HEK293 (cell line): Measurements from ENCODE around the gene ARHGEF37.

ENCODE experiments used
- CTCF ChIA-PET: fragments of 350-600 bp; formaldehyde crosslinking; extraction: SDS; loops from one replicate; lab custom pipeline; 2021; ENCODE audit warnings: antibody characterized with exemption; lab: Yijun Ruan, JAX
- POLR2A ChIA-PET: fragments of 300-600 bp; formaldehyde crosslinking; extraction: SDS; loops from one replicate; lab custom pipeline; 2020; ENCODE audit warnings: antibody characterized with exemption, inconsistent platforms; lab: Yijun Ruan, JAX
- H3K27ac ChIP-seq: fragments of 200-500 bp; sonication (Bioruptor generic); 2 replicates; pipeline ENCODE4 v1.5.1; 2014; ENCODE audit warnings: low read depth, low read length, control low read depth, inconsistent platforms; ENCODE audit errors: extremely low read depth
- H3K36me3 ChIP-seq, 2 experiments: fragments of 200-500 bp in 1 of 2; sonication (Bioruptor generic) in 1 of 2; 1 replicate in 1 of 2; 2 replicates in 1 of 2; pipeline ENCODE4 v1.5.1; 2014 to 2017; ENCODE audit warnings: inconsistent platforms in 2 of 2, low read length in 2 of 2; ENCODE audit not compliant: control insufficient read depth in 2 of 2, insufficient read depth in 1 of 2
- H3K4me1 ChIP-seq: fragments of 200-500 bp; sonication (Bioruptor generic); 2 replicates; pipeline ENCODE4 v1.5.1; 2014; ENCODE audit warnings: mild to moderate bottlenecking, low read length, inconsistent platforms; ENCODE audit not compliant: control insufficient read depth, insufficient read depth
- H3K4me3 ChIP-seq: 2 replicates; pipeline ENCODE4 v1.5.1; 2011; ENCODE audit warnings: low read depth, mild to moderate bottlenecking, control low read depth, low read length, moderate library complexity
- H3K9me3 ChIP-seq: fragments of 200-500 bp; sonication (Bioruptor generic); 2 replicates; pipeline ENCODE4 v1.5.1; 2014; ENCODE audit warnings: low read depth, low read length, inconsistent platforms; ENCODE audit not compliant: control insufficient read depth, insufficient read depth
- GLI4 ChIP-seq: fragments of 450-650 bp; formaldehyde crosslinking; IDR thresholded peaks from 2 replicates; pipeline ENCODE4 v1.5.1; 2016; ENCODE audit warnings: missing biosample characterization, missing genetic modification characterization
- MZF1 ChIP-seq: fragments of 450-650 bp; formaldehyde crosslinking; IDR thresholded peaks from 2 replicates; pipeline ENCODE4 v1.5.1; 2017; ENCODE audit warnings: missing biosample characterization, missing genetic modification characterization, borderline replicate concordance
- ZFP37 ChIP-seq: fragments of 450-650 bp; formaldehyde crosslinking; IDR thresholded peaks from 2 replicates; pipeline ENCODE4 v1.5.1; 2016; ENCODE audit warnings: missing biosample characterization, missing genetic modification characterization
- ZNF140 ChIP-seq: fragments of 450-650 bp; formaldehyde crosslinking; IDR thresholded peaks from 2 replicates; pipeline ENCODE4 v1.5.1; 2016; ENCODE audit warnings: missing biosample characterization, missing genetic modification characterization
- ZNF211 ChIP-seq: fragments of 450-650 bp; formaldehyde crosslinking; IDR thresholded peaks from 2 replicates; pipeline ENCODE4 v1.5.1; 2016; ENCODE audit warnings: low read depth, missing biosample characterization, missing genetic modification characterization
- ZNF324 ChIP-seq: fragments of 450-650 bp; formaldehyde crosslinking; IDR thresholded peaks from 2 replicates; pipeline ENCODE4 v1.5.1; 2016; ENCODE audit warnings: missing biosample characterization, missing genetic modification characterization
- ZNF366 ChIP-seq: fragments of 450-650 bp; formaldehyde crosslinking; conservative IDR thresholded peaks from 2 replicates; pipeline ENCODE4 v1.5.1; 2016; ENCODE audit warnings: missing biosample characterization, missing genetic modification characterization
- ZNF37A ChIP-seq: fragments of 450-650 bp; IDR thresholded peaks from 2 replicates; pipeline ENCODE4 v1.5.1; 2018; ENCODE audit warnings: missing biosample characterization, missing genetic modification characterization
- ZNF521 ChIP-seq: fragments of 450-650 bp; formaldehyde crosslinking; IDR thresholded peaks from 2 replicates; pipeline ENCODE4 v1.5.1; 2017; ENCODE audit warnings: missing biosample characterization, mild to moderate bottlenecking, missing genetic modification characterization
- ZNF544 ChIP-seq: fragments of 450-650 bp; formaldehyde crosslinking; IDR thresholded peaks from 2 replicates; pipeline ENCODE4 v1.5.0; 2017; ENCODE audit warnings: missing biosample characterization, missing genetic modification characterization
- ZNF571 ChIP-seq: fragments of 450-650 bp; formaldehyde crosslinking; IDR thresholded peaks from 2 replicates; pipeline ENCODE4 v1.5.0; 2017; ENCODE audit warnings: missing biosample characterization, missing genetic modification characterization
- ZNF76 ChIP-seq: fragments of 450-650 bp; formaldehyde crosslinking; IDR thresholded peaks from 2 replicates; pipeline ENCODE4; 2016; ENCODE audit warnings: low read depth, missing biosample characterization, missing genetic modification characterization, borderline replicate concordance
- ZNF843 ChIP-seq: fragments of 450-650 bp; formaldehyde crosslinking; IDR thresholded peaks from 2 replicates; pipeline ENCODE4 v1.5.1; 2016; ENCODE audit warnings: missing biosample characterization, missing genetic modification characterization
- ZSCAN30 ChIP-seq: fragments of 450-650 bp; IDR thresholded peaks from 2 replicates; pipeline ENCODE4 v1.5.1; 2018; ENCODE audit warnings: missing biosample characterization, mild to moderate bottlenecking, missing genetic modification characterization, moderate library complexity
- TF ChIP-seq, protein P1 (sequence below): fragments of 450-650 bp; formaldehyde crosslinking; IDR thresholded peaks from 2 replicates; pipeline ENCODE4 v1.5.1; 2016; ENCODE audit warnings: missing biosample characterization, missing genetic modification characterization, borderline replicate concordance
- TF ChIP-seq, protein P2 (sequence below): sonication (generic); formaldehyde crosslinking; IDR thresholded peaks from 2 replicates; pipeline ENCODE4 v1.8.1; 2022; ENCODE audit warnings: mild to moderate bottlenecking, moderate library complexity, missing genetic modification reagents

The ARHGEF37 gene

DNA sequence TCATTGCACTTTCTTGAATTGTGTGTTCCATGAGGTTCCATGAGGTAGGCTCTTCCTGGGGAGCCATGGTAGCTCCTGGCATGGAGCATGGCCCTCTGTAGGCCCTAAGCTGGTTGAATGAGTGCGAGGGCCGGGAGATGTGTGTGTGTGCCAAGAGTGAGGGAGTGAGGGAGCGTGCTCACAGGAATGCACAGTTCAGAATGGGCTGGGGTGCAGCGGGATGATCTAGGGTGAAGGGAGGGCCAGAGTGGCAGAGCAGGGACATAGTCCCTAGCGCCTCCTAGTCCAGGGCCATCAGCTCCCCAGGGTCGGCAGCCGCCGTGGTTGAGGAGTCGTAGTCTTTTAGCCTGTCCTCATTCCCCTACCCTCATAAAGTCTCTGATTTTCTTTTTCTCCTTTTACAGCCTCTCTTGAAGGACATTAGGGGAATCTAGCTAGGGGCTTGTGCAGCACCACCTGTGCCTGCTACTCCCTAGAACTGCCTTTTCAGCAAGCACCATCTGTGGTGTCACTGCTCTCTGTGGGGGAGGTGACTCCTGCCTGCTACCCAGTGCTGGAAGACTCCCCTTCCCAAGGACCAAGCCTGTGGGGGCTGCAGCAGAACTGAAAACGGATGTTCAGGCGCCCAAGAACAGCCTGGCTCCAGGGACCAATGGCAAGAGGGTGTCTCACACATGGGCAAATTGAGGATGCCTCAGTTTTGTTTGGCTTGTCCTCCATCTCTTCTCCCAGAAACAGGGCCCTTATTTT is 83.5 kb downstream of the ARHGEF37 start:
- no peaks in the 10 kb centered on the region for H3K4me1 ChIP-seq
- TF ChIP-seq GLI4 (tag by site-specific recombination) = no peak
- TF ChIP-seq, protein P1, sequence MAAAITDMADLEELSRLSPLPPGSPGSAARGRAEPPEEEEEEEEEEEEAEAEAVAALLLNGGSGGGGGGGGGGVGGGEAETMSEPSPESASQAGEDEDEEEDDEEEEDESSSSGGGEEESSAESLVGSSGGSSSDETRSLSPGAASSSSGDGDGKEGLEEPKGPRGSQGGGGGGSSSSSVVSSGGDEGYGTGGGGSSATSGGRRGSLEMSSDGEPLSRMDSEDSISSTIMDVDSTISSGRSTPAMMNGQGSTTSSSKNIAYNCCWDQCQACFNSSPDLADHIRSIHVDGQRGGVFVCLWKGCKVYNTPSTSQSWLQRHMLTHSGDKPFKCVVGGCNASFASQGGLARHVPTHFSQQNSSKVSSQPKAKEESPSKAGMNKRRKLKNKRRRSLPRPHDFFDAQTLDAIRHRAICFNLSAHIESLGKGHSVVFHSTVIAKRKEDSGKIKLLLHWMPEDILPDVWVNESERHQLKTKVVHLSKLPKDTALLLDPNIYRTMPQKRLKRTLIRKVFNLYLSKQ = no peak
- no peak for TF ChIP-seq ZFP37 (tag by site-specific recombination)
- no peak for TF ChIP-seq ZNF211 (tag by site-specific recombination)
- TF ChIP-seq ZNF140 (tag by site-specific recombination) = no peak
- TF ChIP-seq ZNF76 (tag by site-specific recombination) = no peak
- TF ChIP-seq, all 188 proteins: peak for 0
- no peaks in the 10 kb centered on the region; the same call in 1 of the 2 replicates for H3K9me3 ChIP-seq
- no peaks in the 10 kb centered on the region for H3K36me3 ChIP-seq
- H3K27ac ChIP-seq = no peak overlapping the region
- CTCF ChIA-PET = interaction anchor here (0.5 to 5.7 kb wide), 9 partner anchors 8 to 164 kb away, joined by 3 to 60 read pairs (median 7); no protein-coding TSS in a partner anchor
- POLR2A ChIA-PET = no interaction called here
- no peak overlapping the region for H3K4me3 ChIP-seq

GRCh38 chr5:149665416-149666175 is 84.3 kb downstream of the ARHGEF37 start:
- Histone ChIP-seq H3K4me3 (no peak overlapping the region), H3K36me3 (no peaks in the 10 kb centered on the region), H3K4me1 (no peaks in the 10 kb centered on the region), H3K27ac (no peak overlapping the region), H3K9me3 (no peaks in the 10 kb centered on the region; the same call in 1 of the 2 replicates)
- POLR2A ChIA-PET = interaction anchor here (0.6 kb wide), 1 partner anchor 49 kb away, joined by 6 read pairs; no protein-coding TSS in a partner anchor
- TF ChIP-seq, protein P2, sequence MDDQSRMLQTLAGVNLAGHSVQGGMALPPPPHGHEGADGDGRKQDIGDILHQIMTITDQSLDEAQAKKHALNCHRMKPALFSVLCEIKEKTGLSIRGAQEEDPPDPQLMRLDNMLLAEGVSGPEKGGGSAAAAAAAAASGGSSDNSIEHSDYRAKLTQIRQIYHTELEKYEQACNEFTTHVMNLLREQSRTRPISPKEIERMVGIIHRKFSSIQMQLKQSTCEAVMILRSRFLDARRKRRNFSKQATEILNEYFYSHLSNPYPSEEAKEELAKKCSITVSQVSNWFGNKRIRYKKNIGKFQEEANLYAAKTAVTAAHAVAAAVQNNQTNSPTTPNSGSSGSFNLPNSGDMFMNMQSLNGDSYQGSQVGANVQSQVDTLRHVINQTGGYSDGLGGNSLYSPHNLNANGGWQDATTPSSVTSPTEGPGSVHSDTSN = no peak
- TF ChIP-seq ZNF366 = no peak
- no peak for TF ChIP-seq ZNF324 (tag by site-specific recombination)
- TF ChIP-seq ZNF521 (tag by site-specific recombination) = no peak
- TF ChIP-seq ZNF571 (tag by site-specific recombination) = no peak
- TF ChIP-seq, protein P1 = no peak
- TF ChIP-seq ZNF544 = no peak
- TF ChIP-seq ZSCAN30 (tag by site-specific recombination) = no peak
- TF ChIP-seq MZF1 (tag by site-specific recombination) = no peak
- no peak for TF ChIP-seq ZNF76 (tag by site-specific recombination)
- TF ChIP-seq ZNF843 (tag by site-specific recombination) = no peak
- TF ChIP-seq ZNF37A (tag by site-specific recombination) = no peak
- CTCF ChIA-PET = interaction anchor here (1.1 to 5.7 kb wide), 11 partner anchors 9 to 168 kb away, joined by 3 to 60 read pairs (median 10); no protein-coding TSS in a partner anchor
